Osteoblast (primary cell): ENCODE data around the gene TCF4. TPM values are rescaled to one million over a fixed set of nuclear protein-coding genes. Genes with fewer than 3 reads are reported as not detected.

Experiments
- DNase-seq: peaks from one replicate; pipeline ENCODE4 v3.0.0; 2011; ENCODE audit warnings: low spot score, mixed read lengths; ENCODE audit not compliant: insufficient read length; ENCODE audit errors: missing footprints
- H2AFZ ChIP-seq: 2 replicates; pipeline ENCODE4 v1.6.0; 2011; ENCODE audit warnings: mild to moderate bottlenecking, low read length
- H3K27ac ChIP-seq: 2 replicates; pipeline ENCODE4 v1.5.1; 2011; ENCODE audit warnings: mild to moderate bottlenecking, low read depth, low read length, moderate library complexity
- H3K27me3 ChIP-seq: 2 replicates; pipeline ENCODE4 v1.6.0; 2012; ENCODE audit warnings: mild to moderate bottlenecking, control low read depth, inconsistent platforms, low read length, moderate library complexity; ENCODE audit not compliant: insufficient read depth
- H3K36me3 ChIP-seq: 2 replicates; pipeline ENCODE4 v1.5.1; 2011; ENCODE audit warnings: mild to moderate bottlenecking, low read length, control low read depth, moderate library complexity; ENCODE audit not compliant: insufficient read depth
- H3K4me1 ChIP-seq: 2 replicates; pipeline ENCODE4 v1.5.1; 2011; ENCODE audit warnings: mild to moderate bottlenecking, low read length, control low read depth, moderate library complexity; ENCODE audit not compliant: insufficient read depth
- H3K4me2 ChIP-seq: 2 replicates; pipeline ENCODE4 v1.6.0; 2011; ENCODE audit warnings: mild to moderate bottlenecking, low read length; ENCODE audit not compliant: insufficient read depth
- H3K4me3 ChIP-seq: fragments of 200-600 bp; sonication (generic); 3 replicates; pipeline ENCODE4 v1.5.1; 2012; ENCODE audit warnings: mild to moderate bottlenecking, low read length, inconsistent platforms; ENCODE audit not compliant: insufficient read depth
- H3K79me2 ChIP-seq: 2 replicates; pipeline ENCODE4 v1.6.0; 2012; ENCODE audit warnings: mild to moderate bottlenecking, low read length, control low read depth, inconsistent platforms; ENCODE audit not compliant: insufficient read depth
- H3K9me3 ChIP-seq: 2 replicates; pipeline ENCODE4 v1.5.1; 2011; ENCODE audit warnings: low read depth, low read length, control low read depth
- H4K20me1 ChIP-seq: 2 replicates; pipeline ENCODE4 v1.6.0; 2012; ENCODE audit warnings: mild to moderate bottlenecking, low read length, control low read depth; ENCODE audit not compliant: insufficient read depth
- CTCF ChIP-seq: IDR thresholded peaks from 2 replicates; pipeline ENCODE4 v1.5.1; 2011; ENCODE audit warnings: mild to moderate bottlenecking, low read depth, low read length, moderate library complexity; ENCODE audit errors: extremely low read depth
- total RNA-seq: library from RNA; depleted of rRNA; stranded (reverse); fragments of >200 nt; gene quantifications from 2 replicates; pipeline ENCODE4 v1.2.3, GENCODE V29; 2012

TCF4 gene
- total RNA-seq, 1 donor: 87.2 TPM

GRCh38 chr18:55324166-55324565 lies 263.8 kb downstream of the TCF4 start:
- no peak overlapping the region for H3K4me3 ChIP-seq
- TF ChIP-seq CTCF: no peak
- no peaks in the 10 kb centered on the region for H3K36me3 ChIP-seq
- peak overlapping the region; percentile 85 for H3K4me2 ChIP-seq
- H3K4me1 ChIP-seq: peaks cover 45% of the 10 kb centered on the region
- peak overlapping the region; percentile 85 for H3K27ac ChIP-seq
- peaks cover 10% of the 10 kb centered on the region for H3K79me2 ChIP-seq
- no peaks in the 10 kb centered on the region for H3K27me3 ChIP-seq
- no peaks in the 10 kb centered on the region for H3K9me3 ChIP-seq
- DNase-seq: no peak
- peak overlapping the region; percentile 23 for H2AFZ ChIP-seq
- H4K20me1 ChIP-seq: no peaks in the 10 kb centered on the region

- no peaks in the 10 kb centered on the region for H3K36me3 ChIP-seq
- peaks cover 46% of the 10 kb centered on the region for H3K4me1 ChIP-seq
- H3K9me3 ChIP-seq: no peaks in the 10 kb centered on the region
- H4K20me1 ChIP-seq: no peaks in the 10 kb centered on the region
- H3K27ac ChIP-seq: peak overlapping the region; percentile 85
- no peak for DNase-seq
- H3K79me2 ChIP-seq: peaks cover 18% of the 10 kb centered on the region
- no peak for TF ChIP-seq CTCF
- H3K27me3 ChIP-seq: no peaks in the 10 kb centered on the region
- peak overlapping the region; percentile 85 for H3K4me2 ChIP-seq
- peak overlapping the region; percentile 74 for H2AFZ ChIP-seq
- peak overlapping the region; percentile 83 for H3K4me3 ChIP-seq
These were observed 264.7 kb downstream of the TCF4 start for GRCh38 chr18:55323051-55323994.

- H3K4me1 ChIP-seq: peaks cover 44% of the 10 kb centered on the region
- H3K9me3 ChIP-seq: no peaks in the 10 kb centered on the region
- H3K79me2 ChIP-seq: peaks cover 29% of the 10 kb centered on the region
- no peaks in the 10 kb centered on the region for H4K20me1 ChIP-seq
- H3K27me3 ChIP-seq: no peaks in the 10 kb centered on the region
- TF ChIP-seq CTCF: no peak
- no peaks in the 10 kb centered on the region for H3K36me3 ChIP-seq
- peak overlapping the region; percentile 85 for H3K4me2 ChIP-seq
- peak overlapping the region; percentile 74 for H2AFZ ChIP-seq
- peak overlapping the region; percentile 85 for H3K27ac ChIP-seq
- peak; percentile 82 for DNase-seq
- H3K4me3 ChIP-seq: peak overlapping the region; percentile 83
These were observed 265.7 kb downstream of the TCF4 start for GRCh38 chr18:55322178-55322735.
